NCI-H2029 (cell line): Measurements from ENCODE around the gene ALG14.
"Not testable (repeated sequence)": the region's sequence is repeated elsewhere in the genome, so short reads cannot be mapped to it uniquely, and the experiment has no call there.

Experiments
- DNase-seq: peaks from one replicate; lab custom pipeline; 2025; lab: John Stamatoyannopoulos, UW

ALG14 gene

GRCh38 chr1:94953746-94954145 is 119.0 kb downstream of the ALG14 start:
- DNase-seq, result no peak

GRCh38 chr1:94953107-94953506 is 119.6 kb downstream of the ALG14 start:
- DNase-seq, result peak; percentile 8

GRCh38 chr1:94952539-94952938 is 120.2 kb downstream of the ALG14 start:
- no peak for DNase-seq

- no peak for DNase-seq
Observed at GRCh38 chr1:94951509-94952208, 121.1 kb downstream of the ALG14 start.

- no peak for DNase-seq
Observed at GRCh38 chr1:94951046-94951445, 121.7 kb downstream of the ALG14 start.

- peak; percentile 91 for DNase-seq
Observed at GRCh38 chr1:94949681-94950661, 122.8 kb downstream of the ALG14 start.

GRCh38 chr1:94947437-94947836 is 125.3 kb downstream of the ALG14 start:
- DNase-seq, result no peak

GRCh38 chr1:94946886-94947285 is 125.9 kb downstream of the ALG14 start:
- DNase-seq, result no peak

GRCh38 chr1:94942171-94943128 is 130.3 kb downstream of the ALG14 start:
- no peak for DNase-seq

- DNase-seq, result not testable (repeated sequence)
Observed at GRCh38 chr1:94941480-94941879, 131.3 kb downstream of the ALG14 start.

GRCh38 chr1:94940738-94941137 is 132.0 kb downstream of the ALG14 start:
- no peak for DNase-seq

GRCh38 chr1:94937820-94938219 is 134.9 kb downstream of the ALG14 start:
- DNase-seq, result no peak

- no peak for DNase-seq
Observed at GRCh38 chr1:94936861-94937620, 135.7 kb downstream of the ALG14 start.

GRCh38 chr1:94935476-94935875 is 137.3 kb downstream of the ALG14 start:
- no peak for DNase-seq

GRCh38 chr1:94935034-94935433 is 137.7 kb downstream of the ALG14 start:
- no peak for DNase-seq

- no peak for DNase-seq
Observed at GRCh38 chr1:94934551-94934950, 138.2 kb downstream of the ALG14 start.

- no peak for DNase-seq
Observed at GRCh38 chr1:94931254-94931841, 141.4 kb downstream of the ALG14 start.

- no peak for DNase-seq
Observed at GRCh38 chr1:94929351-94930217, 143.2 kb downstream of the ALG14 start.

- DNase-seq, result no peak
Observed at GRCh38 chr1:94928293-94928939, 144.3 kb downstream of the ALG14 start.
